Esophagus muscularis mucosa (tissue), 4 donors: ENCODE measurements around the gene GRIA4.

Source experiments
- EP300 ChIP-seq: sonication (generic); formaldehyde crosslinking; IDR thresholded peaks from one replicate; pipeline ENCODE4 v1.6.1; 2017; ENCODE audit warnings: antibody characterized with exemption
- POLR2A ChIP-seq: fragments of 450-650 bp; IDR thresholded peaks from one replicate; pipeline ENCODE4 v1.6.1; 2017; ENCODE audit warnings: antibody characterized with exemption, moderate library complexity, mild to moderate bottlenecking, low read depth
- TF ChIP-seq, protein P1 (sequence below), 3 experiments: fragments of 200-600 bp in 2 of 3; fragments of 450-650 bp in 1 of 3; sonication (generic) in 2 of 3; IDR thresholded peaks; one replicate each; pipeline ENCODE4 v1.5.1; 2017 to 2019; ENCODE audit warnings: antibody characterized with exemption in 3 of 3, mild to moderate bottlenecking in 2 of 3, moderate library complexity in 1 of 3

DNA sequence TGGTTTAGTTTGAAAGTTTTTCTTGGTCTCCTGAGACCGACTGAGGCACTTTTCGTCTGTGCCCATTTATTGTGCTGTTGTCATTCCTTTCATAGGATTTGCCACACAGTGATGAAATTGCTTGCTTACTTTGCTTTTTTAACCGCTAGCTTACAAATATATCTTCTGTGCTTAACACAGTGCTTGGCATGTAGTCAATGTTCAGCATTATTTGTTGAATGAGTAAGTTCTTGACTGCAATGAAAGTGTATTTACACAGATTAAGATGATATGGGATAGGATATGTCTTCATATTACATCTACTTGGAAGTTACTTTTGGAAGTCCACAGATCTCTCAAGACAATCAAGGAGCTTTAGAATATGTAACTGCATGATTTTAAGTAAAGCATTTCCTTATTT, 91.2 kb downstream of the GRIA4 start:
- TF ChIP-seq POLR2A = no peak
- TF ChIP-seq EP300 = no peak
- TF ChIP-seq, protein P1, sequence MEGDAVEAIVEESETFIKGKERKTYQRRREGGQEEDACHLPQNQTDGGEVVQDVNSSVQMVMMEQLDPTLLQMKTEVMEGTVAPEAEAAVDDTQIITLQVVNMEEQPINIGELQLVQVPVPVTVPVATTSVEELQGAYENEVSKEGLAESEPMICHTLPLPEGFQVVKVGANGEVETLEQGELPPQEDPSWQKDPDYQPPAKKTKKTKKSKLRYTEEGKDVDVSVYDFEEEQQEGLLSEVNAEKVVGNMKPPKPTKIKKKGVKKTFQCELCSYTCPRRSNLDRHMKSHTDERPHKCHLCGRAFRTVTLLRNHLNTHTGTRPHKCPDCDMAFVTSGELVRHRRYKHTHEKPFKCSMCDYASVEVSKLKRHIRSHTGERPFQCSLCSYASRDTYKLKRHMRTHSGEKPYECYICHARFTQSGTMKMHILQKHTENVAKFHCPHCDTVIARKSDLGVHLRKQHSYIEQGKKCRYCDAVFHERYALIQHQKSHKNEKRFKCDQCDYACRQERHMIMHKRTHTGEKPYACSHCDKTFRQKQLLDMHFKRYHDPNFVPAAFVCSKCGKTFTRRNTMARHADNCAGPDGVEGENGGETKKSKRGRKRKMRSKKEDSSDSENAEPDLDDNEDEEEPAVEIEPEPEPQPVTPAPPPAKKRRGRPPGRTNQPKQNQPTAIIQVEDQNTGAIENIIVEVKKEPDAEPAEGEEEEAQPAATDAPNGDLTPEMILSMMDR (IDR thresholded peaks at IDR 0.05) = no peak
